Measurements from ENCODE around the gene GNAL. TPM values are rescaled to one million over a fixed set of nuclear protein-coding genes. Genes with fewer than 3 reads are reported as not detected.

The GNAL gene
- total and polyA plus RNA-seq, 2 of the 4 experiments (the other 2 are of a cell fraction): 0.15 to 0.36 TPM

- Histone ChIP-seq H3K23ac (ENCODE audit: low read depth, low read length) (peak overlapping the region; percentile 56; the same call in 1 of the 2 replicates), H3K79me1 (ENCODE audit: low read depth in 1 of 2, low read length in 2 of 2) (peaks cover 7 to 10% of the 10 kb centered on the region in 2 experiments; a peak in 3 of 4 replicates), H3K4me1 (ENCODE audit: control insufficient read depth, insufficient read depth, low read length) (peaks cover 15% of the 10 kb centered on the region), H2AFZ (replicated peaks; ENCODE audit: low read length, poor library complexity) (no peak overlapping the region), H4K20me1 (ENCODE audit: insufficient read depth, low read length) (no peaks in the 10 kb centered on the region), H2BK15ac (ENCODE audit: low read depth, low read length) (peak overlapping the region; percentile 57; the same call in 1 of the 3 replicates), H3K27me3 (ENCODE audit: control insufficient read depth, insufficient read depth, low read length) (no peaks in the 10 kb centered on the region), H3K9me1 (ENCODE audit: insufficient read depth, low read length) (peaks cover 4% of the 10 kb centered on the region; the same call in 1 of the 2 replicates), H2AK9ac (replicated peaks; ENCODE audit: low read depth, low read length, poor library complexity) (no peak overlapping the region), H3K4ac (ENCODE audit: low read depth, low read length) (peak overlapping the region; percentile 31; the same call in 1 of the 2 replicates), H3K56ac (ENCODE audit: extremely low read depth, insufficient read depth, low read length) (no peak overlapping the region), H2BK20ac (ENCODE audit: low read depth, low read length) (peak overlapping the region; percentile 20; the same call in 1 of the 2 replicates), H2AK5ac (ENCODE audit: low read depth, low read length) (peak overlapping the region; percentile 74), H3K4me2 (ENCODE audit: low read depth, low read length) (no peak overlapping the region), H3K9ac (ENCODE audit: low read depth, low read length) (no peak overlapping the region), H3K14ac (replicated peaks; ENCODE audit: low read depth, low read length) (peak overlapping the region; percentile 13), H4K8ac (ENCODE audit: low read depth in 2 of 2, low read length in 2 of 2) (peak overlapping the region; percentile 6 to 42; a peak in 2 of 4 replicates), H3K36me3 (ENCODE audit: control insufficient read depth, insufficient read depth, low read length) (no peaks in the 10 kb centered on the region), H2BK5ac (ENCODE audit: low read depth, low read length, poor library complexity, severe bottlenecking) (peak overlapping the region; percentile 41), H3K27ac (ENCODE audit: insufficient read depth, low read length) (no peak overlapping the region), H2BK120ac (ENCODE audit: low read depth, low read length) (peak overlapping the region; percentile 76; the same call in 1 of the 2 replicates), H3K18ac (ENCODE audit: low read depth, low read length) (no peak overlapping the region), H3K4me3 (ENCODE audit: insufficient read depth, low read depth, low read length) (no peak overlapping the region), H3K9me3 (ENCODE audit: control insufficient read depth, insufficient read depth, low read length) (no peaks in the 10 kb centered on the region), H4K91ac (ENCODE audit: insufficient read depth, low read depth, low read length) (peak overlapping the region; percentile 60; the same call in 1 of the 2 replicates), H4K5ac (ENCODE audit: low read depth, low read length) (peak overlapping the region; percentile 18)
- intact Hi-C loops (cut with micrococcal nuclease): no loop called here
- 87 to 100% methylated on average over 6 to 7 of the region's 20 CpGs for WGBS, 2 experiments (ENCODE audit: extremely low coverage in 2 of 2, insufficient read length in 1 of 2)
- in situ Hi-C loops (cut with MboI; ENCODE audit: low sequenced_read_pairs): no loop called here
- CTCF ChIA-PET: no interaction called here
- no TSS peak for BruUV-seq (replicated peaks)
- TF ChIP-seq CTCF (conservative IDR thresholded peaks at IDR 0.05; ENCODE audit: low read depth, low read length) (no peak), RFX5 (IDR thresholded peaks at IDR 0.05; ENCODE audit: low read depth, low read length) (no peak)
- POLR2A ChIA-PET (ENCODE audit: unreplicated experiment): no interaction called here
- dilution Hi-C loops (cut with HindIII; ENCODE audit: low sequenced_read_pairs, unreplicated experiment): no loop called here
- ATAC-seq (ENCODE audit: low read depth): no peak
- no peak for DNase-seq
Observed at GRCh38 chr18:11861583-11862288, 172.7 kb downstream of the GNAL start.
